ENCODE data around the gene CXCR1. TPM values are rescaled to one million over a fixed set of nuclear protein-coding genes. Genes with fewer than 3 reads are reported as not detected.

The CXCR1 gene
- total RNA-seq, 6 experiments from 2014 or later, result not detected

DNA sequence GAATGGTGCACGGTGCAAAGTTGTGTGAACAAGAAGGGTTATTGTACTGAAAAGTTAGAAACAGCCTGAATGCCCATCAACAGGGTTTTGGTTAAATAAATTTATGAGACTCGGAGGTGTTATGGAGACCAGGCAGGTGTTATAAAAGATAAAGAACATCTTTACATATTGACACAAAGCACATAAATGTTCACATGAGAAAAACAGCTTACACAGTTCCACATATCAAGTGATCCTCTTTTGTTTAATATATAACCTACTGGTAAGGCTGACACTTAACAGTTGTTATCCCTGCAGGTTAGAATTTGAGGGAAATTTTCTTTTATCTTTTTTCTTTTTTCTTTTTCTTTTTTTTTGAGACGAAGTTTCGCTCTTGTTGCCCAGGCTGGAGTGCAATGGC, 30.2 kb upstream of the CXCR1 start:
- no peak overlapping the region for H3K4me3 Mint-ChIP-seq
- peaks cover 8% of the 10 kb centered on the region; the same call in 1 of the 2 replicates for H3K4me1 Mint-ChIP-seq (ENCODE audit: low read depth)
- no peak for DNase-seq
- peaks cover 12% of the 10 kb centered on the region for H3K27me3 Mint-ChIP-seq (ENCODE audit: insufficient read depth)
- TF ChIP-seq, protein P1, sequence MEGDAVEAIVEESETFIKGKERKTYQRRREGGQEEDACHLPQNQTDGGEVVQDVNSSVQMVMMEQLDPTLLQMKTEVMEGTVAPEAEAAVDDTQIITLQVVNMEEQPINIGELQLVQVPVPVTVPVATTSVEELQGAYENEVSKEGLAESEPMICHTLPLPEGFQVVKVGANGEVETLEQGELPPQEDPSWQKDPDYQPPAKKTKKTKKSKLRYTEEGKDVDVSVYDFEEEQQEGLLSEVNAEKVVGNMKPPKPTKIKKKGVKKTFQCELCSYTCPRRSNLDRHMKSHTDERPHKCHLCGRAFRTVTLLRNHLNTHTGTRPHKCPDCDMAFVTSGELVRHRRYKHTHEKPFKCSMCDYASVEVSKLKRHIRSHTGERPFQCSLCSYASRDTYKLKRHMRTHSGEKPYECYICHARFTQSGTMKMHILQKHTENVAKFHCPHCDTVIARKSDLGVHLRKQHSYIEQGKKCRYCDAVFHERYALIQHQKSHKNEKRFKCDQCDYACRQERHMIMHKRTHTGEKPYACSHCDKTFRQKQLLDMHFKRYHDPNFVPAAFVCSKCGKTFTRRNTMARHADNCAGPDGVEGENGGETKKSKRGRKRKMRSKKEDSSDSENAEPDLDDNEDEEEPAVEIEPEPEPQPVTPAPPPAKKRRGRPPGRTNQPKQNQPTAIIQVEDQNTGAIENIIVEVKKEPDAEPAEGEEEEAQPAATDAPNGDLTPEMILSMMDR (IDR thresholded peaks at IDR 0.05), result no peak
- no peak overlapping the region for H3K27ac Mint-ChIP-seq
- H3K36me3 Mint-ChIP-seq (ENCODE audit: low read depth), result no peaks in the 10 kb centered on the region
- H3K9me3 Mint-ChIP-seq, result no peaks in the 10 kb centered on the region

DNA sequence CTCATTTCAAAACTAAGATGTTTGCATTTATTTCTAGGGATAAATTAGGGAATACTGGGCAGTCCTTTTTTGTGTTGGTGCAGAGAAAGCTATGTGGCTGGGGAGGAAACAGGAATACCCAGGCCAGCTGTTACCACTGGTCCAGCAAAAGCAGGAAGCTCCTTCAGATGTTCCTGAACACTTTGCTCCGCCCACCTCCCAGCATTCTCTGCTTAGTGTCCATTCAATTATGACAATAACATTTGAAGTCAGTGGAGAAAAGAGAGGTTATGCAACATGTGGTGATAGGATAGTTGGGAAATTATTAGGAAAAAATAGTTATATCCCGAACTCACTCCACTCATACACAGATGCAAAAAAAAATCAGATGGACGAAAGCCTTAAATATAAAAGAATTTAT, 28.1 kb upstream of the CXCR1 start:
- Mint-ChIP-seq H3K27me3 (ENCODE audit: insufficient read depth) (peaks cover 8% of the 10 kb centered on the region), H3K9me3 (no peaks in the 10 kb centered on the region), H3K27ac (no peak overlapping the region), H3K4me3 (no peak overlapping the region), H3K4me1 (ENCODE audit: low read depth) (peaks cover 8% of the 10 kb centered on the region; the same call in 1 of the 2 replicates), H3K36me3 (ENCODE audit: low read depth) (no peaks in the 10 kb centered on the region)
- TF ChIP-seq, protein P1 (IDR thresholded peaks at IDR 0.05), result no peak
- no peak for DNase-seq

DNA sequence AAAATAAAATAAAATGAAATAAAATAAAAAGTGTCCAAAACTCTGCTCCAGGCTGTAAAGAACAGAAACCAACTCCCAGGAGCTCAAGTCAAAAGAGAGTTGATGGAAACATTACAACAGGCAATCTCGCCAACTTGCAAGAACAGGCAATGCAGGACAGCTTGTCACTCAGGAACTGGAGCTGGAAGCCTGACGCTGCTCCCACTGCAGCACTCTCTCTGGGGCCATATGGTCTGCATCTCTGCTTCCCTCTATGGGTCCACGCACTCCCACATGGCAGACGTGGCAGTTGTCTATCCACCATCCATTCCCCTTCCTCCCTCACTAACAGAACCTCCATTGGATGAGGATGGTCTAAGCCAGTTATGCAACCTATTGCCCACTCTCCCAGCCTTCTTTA, 26.9 kb upstream of the CXCR1 start:
- H3K27me3 Mint-ChIP-seq (ENCODE audit: insufficient read depth), result peaks cover 12% of the 10 kb centered on the region
- no peak overlapping the region for H3K4me3 Mint-ChIP-seq
- peaks cover 8% of the 10 kb centered on the region; the same call in 1 of the 2 replicates for H3K4me1 Mint-ChIP-seq (ENCODE audit: low read depth)
- H3K27ac Mint-ChIP-seq, result no peak overlapping the region
- no peaks in the 10 kb centered on the region for H3K9me3 Mint-ChIP-seq
- no peak for DNase-seq
- TF ChIP-seq, protein P1 (IDR thresholded peaks at IDR 0.05), result no peak
- no peaks in the 10 kb centered on the region for H3K36me3 Mint-ChIP-seq (ENCODE audit: low read depth)

DNA sequence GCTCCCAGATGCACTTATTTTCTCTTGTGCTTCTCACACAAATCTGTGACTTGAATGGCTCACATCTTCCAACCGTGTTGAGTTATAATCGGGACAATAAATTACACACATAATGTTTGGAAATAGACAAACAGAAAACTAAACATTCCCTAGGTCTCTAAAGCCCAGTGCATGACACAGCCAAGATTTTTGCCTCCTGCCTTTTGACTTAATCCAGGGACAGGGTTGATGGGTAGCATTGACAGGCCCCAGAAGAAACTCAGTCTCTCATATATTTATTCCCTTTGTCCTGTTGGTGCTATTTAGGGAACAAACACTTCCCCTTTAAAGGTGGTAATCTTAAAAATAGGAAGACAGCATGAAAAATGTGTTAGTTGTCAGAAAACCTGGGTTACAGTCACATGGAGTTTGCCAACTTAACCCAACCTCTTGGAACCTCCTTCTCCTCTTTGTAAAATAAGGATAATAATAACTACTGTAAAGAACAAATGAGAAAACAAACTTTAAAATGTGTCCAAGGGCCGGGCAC, 26.2 kb upstream of the CXCR1 start:
- no peaks in the 10 kb centered on the region for H3K9me3 Mint-ChIP-seq
- H3K27me3 Mint-ChIP-seq (ENCODE audit: insufficient read depth), result peaks cover 12% of the 10 kb centered on the region
- no peaks in the 10 kb centered on the region for H3K36me3 Mint-ChIP-seq (ENCODE audit: low read depth)
- TF ChIP-seq, protein P1 (IDR thresholded peaks at IDR 0.05), result no peak
- no peak for DNase-seq
- no peak overlapping the region for H3K4me3 Mint-ChIP-seq
- peaks cover 8% of the 10 kb centered on the region; the same call in 1 of the 2 replicates for H3K4me1 Mint-ChIP-seq (ENCODE audit: low read depth)
- no peak overlapping the region for H3K27ac Mint-ChIP-seq

DNA sequence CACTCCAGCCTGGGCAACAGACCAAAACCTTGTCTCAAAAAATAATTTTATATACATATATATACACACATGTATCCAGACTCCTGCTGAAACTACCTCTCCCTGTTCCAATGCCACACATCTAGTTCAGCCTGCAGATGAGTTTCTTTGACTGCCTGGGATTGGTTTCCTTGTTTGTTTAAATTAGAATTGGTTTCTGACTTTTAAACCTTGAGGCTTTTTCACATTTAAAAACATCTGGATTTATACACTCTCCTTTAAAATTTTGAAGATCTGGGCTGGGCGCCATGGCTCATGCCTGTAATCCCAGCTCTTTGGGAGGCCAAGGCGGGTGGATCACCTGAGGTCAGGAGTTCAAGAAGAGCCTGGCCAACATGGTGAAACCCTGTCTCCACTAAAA, 21.8 kb upstream of the CXCR1 start:
- H3K27ac Mint-ChIP-seq, result no peak overlapping the region
- H3K9me3 Mint-ChIP-seq, result no peaks in the 10 kb centered on the region
- H3K4me3 Mint-ChIP-seq, result no peak overlapping the region
- no peak for DNase-seq
- H3K4me1 Mint-ChIP-seq (ENCODE audit: low read depth), result peaks cover 9% of the 10 kb centered on the region; the same call in 1 of the 2 replicates
- TF ChIP-seq, protein P1 (IDR thresholded peaks at IDR 0.05), result no peak
- no peaks in the 10 kb centered on the region for H3K36me3 Mint-ChIP-seq (ENCODE audit: low read depth)
- peaks cover 28% of the 10 kb centered on the region for H3K27me3 Mint-ChIP-seq (ENCODE audit: insufficient read depth)
